PC-9 (cell line): ENCODE results near the gene RNLS. TPM values are rescaled to one million over a fixed set of nuclear protein-coding genes. Genes with fewer than 3 reads are reported as not detected.
A peak's percentile ranks its signal among the peaks of the same experiment; 100 is the strongest.

Experiments used
- BruUV-seq: library from RNA; stranded (reverse); fragments of 400-500 nt; replicated peaks from 2 replicates; lab custom pipeline; 2021; lab: Mats Ljungman, UMichigan
- CTCF ChIA-PET: fragments of 300-600 bp; sonication (Branson Sonifier 250); formaldehyde crosslinking; loops from one replicate; lab custom pipeline; 2022; ENCODE audit warnings: antibody characterized with exemption; lab: Charles Lee
- POLR2A ChIA-PET: fragments of 300-600 bp; sonication (Branson Sonifier 250); formaldehyde crosslinking; loops from one replicate; lab custom pipeline; 2022; ENCODE audit warnings: antibody characterized with exemption; ENCODE audit not compliant: unreplicated experiment; lab: Charles Lee
- DNase-seq, 2 experiments: peaks; one replicate each; pipeline versions ENCODE4 v3.0.0 to v3.0.0-alpha.2; 2015 to 2022; ENCODE audit warnings: mixed read lengths in 1 of 2
- H2AFZ ChIP-seq: fragments of 200-600 bp; sonication (generic); 2 replicates; pipeline ENCODE4 v1.8.1; 2017; ENCODE audit warnings: antibody characterized with exemption
- H3F3A ChIP-seq: fragments of 200-600 bp; sonication (generic); 2 replicates; pipeline ENCODE4 v1.8.1; 2017; ENCODE audit warnings: antibody characterized with exemption, mild to moderate bottlenecking, low read depth; ENCODE audit not compliant: insufficient read depth
- H3K27ac ChIP-seq: fragments of 200-600 bp; sonication (generic); 2 replicates; pipeline ENCODE4 v1.6.1; 2016; ENCODE audit warnings: mixed run types
- H3K27me3 ChIP-seq: fragments of 200-600 bp; sonication (generic); 2 replicates; pipeline ENCODE4 v1.6.1; 2016; ENCODE audit warnings: low read depth, mixed run types; ENCODE audit not compliant: insufficient read depth
- H3K36me3 ChIP-seq: fragments of 200-600 bp; sonication (generic); 2 replicates; pipeline ENCODE4 v1.6.1; 2016; ENCODE audit warnings: low read depth, mixed run types
- H3K4me1 ChIP-seq: fragments of 200-600 bp; sonication (generic); replicated peaks from 2 replicates; pipeline ENCODE4 v1.6.1; 2016; ENCODE audit warnings: mixed run types; ENCODE audit not compliant: insufficient read depth
- H3K4me2 ChIP-seq: fragments of 200-600 bp; sonication (generic); 2 replicates; pipeline ENCODE4 v1.6.1; 2017; ENCODE audit warnings: mixed run types
- H3K4me3 ChIP-seq: fragments of 200-600 bp; sonication (generic); 2 replicates; pipeline ENCODE4 v1.6.1; 2016; ENCODE audit warnings: mixed run types
- H3K79me2 ChIP-seq: fragments of 200-600 bp; sonication (generic); 2 replicates; pipeline ENCODE4 v1.6.1; 2017; ENCODE audit warnings: low read depth, mixed run types
- H3K9me2 ChIP-seq: fragments of 200-600 bp; sonication (generic); 2 replicates; pipeline ENCODE4 v1.8.1; 2017; ENCODE audit warnings: mild to moderate bottlenecking; ENCODE audit not compliant: insufficient read depth
- H3K9me3 ChIP-seq: fragments of 200-600 bp; sonication (generic); 2 replicates; pipeline ENCODE4 v1.8.1; 2016; ENCODE audit warnings: low read depth; ENCODE audit not compliant: insufficient read depth
- H4K20me1 ChIP-seq: fragments of 200-600 bp; sonication (generic); 2 replicates; pipeline ENCODE4 v1.8.1; 2017; ENCODE audit not compliant: insufficient read depth
- EZH2 ChIP-seq: fragments of 200-600 bp; sonication (generic); IDR thresholded peaks from 2 replicates; pipeline ENCODE4 v1.8.0; 2017; ENCODE audit warnings: antibody characterized with exemption, low read depth
- intact Hi-C: fragments of 100-400 bp; cut with micrococcal nuclease; formaldehyde crosslinking; loops from one replicate; pipeline ENCODE4 v1.10.0; 2022; ENCODE audit not compliant: unreplicated experiment
- total RNA-seq: library from RNA; stranded (reverse); gene quantifications from 2 replicates; pipeline ENCODE4 v1.2.3, GENCODE V29; 2021
- TF ChIP-seq, protein P1 (sequence below): fragments of 200-600 bp; sonication (generic); conservative IDR thresholded peaks from 2 replicates; pipeline ENCODE4 v1.6.1; 2017; ENCODE audit warnings: mixed run types, antibody characterized with exemption, mild to moderate bottlenecking, moderate library complexity

RNLS gene
- total RNA-seq, 1 experiment from 2014 or later = not detected

DNA sequence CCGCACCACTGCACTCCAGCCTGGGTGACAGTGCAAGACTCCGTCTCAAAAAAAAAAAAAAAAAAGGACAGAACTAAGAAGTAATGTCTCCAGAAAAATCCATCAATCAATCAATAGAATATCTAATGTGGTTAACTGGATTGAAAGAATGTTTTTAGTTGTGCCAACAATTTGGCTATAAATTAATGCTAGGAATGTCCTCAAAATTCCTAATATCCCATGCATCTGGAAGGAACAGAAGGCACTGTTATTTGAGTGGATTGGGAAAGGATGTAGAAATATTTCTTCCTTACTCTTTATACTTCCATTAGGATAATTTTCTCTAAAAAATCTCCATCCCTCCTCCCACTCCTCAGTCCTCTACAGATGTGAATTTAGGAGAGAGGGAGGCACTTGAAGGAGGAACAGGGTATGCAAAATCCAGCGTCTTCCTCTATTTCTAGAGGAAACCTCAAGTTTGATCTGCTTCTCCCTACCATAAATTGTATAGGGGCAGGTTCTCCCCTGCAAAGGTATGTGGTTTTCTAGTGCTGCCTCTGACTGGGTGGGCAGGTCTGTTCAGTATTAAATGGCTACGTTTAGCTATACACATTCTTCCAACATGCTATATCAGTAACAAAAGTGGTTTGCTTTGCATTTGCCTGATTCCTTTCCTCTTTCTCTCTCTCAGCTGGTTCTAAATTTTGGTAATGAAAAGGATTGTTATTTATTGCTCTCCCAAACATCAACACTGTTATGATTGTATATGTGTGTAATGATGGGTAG is 54.1 kb downstream of the RNLS start:
- DNase-seq = no peak
- BruUV-seq = no TSS peak
- Histone ChIP-seq H3K79me2 (no peaks in the 10 kb centered on the region), H3K4me2 (no peak overlapping the region), H3K36me3 (no peaks in the 10 kb centered on the region), H4K20me1 (no peaks in the 10 kb centered on the region), H2AFZ (no peak overlapping the region), H3K4me1 (peaks cover 14% of the 10 kb centered on the region), H3K4me3 (no peak overlapping the region), H3K27me3 (no peaks in the 10 kb centered on the region), H3K27ac (no peak overlapping the region), H3F3A (0 out of 2 replicates have a peak, but pooled peaks cover 3% of the 10 kb centered on the region), H3K9me3 (no peaks in the 10 kb centered on the region), H3K9me2 (no peaks in the 10 kb centered on the region)
- intact Hi-C loops = no loop called here
- CTCF ChIA-PET = no interaction called here
- no peak for TF ChIP-seq EZH2
- TF ChIP-seq, protein P1, sequence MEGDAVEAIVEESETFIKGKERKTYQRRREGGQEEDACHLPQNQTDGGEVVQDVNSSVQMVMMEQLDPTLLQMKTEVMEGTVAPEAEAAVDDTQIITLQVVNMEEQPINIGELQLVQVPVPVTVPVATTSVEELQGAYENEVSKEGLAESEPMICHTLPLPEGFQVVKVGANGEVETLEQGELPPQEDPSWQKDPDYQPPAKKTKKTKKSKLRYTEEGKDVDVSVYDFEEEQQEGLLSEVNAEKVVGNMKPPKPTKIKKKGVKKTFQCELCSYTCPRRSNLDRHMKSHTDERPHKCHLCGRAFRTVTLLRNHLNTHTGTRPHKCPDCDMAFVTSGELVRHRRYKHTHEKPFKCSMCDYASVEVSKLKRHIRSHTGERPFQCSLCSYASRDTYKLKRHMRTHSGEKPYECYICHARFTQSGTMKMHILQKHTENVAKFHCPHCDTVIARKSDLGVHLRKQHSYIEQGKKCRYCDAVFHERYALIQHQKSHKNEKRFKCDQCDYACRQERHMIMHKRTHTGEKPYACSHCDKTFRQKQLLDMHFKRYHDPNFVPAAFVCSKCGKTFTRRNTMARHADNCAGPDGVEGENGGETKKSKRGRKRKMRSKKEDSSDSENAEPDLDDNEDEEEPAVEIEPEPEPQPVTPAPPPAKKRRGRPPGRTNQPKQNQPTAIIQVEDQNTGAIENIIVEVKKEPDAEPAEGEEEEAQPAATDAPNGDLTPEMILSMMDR = no peak
- POLR2A ChIA-PET = interaction anchor here (0.6 kb wide), 1 partner anchor 710 kb away, joined by 18 read pairs; no protein-coding TSS in a partner anchor

DNA sequence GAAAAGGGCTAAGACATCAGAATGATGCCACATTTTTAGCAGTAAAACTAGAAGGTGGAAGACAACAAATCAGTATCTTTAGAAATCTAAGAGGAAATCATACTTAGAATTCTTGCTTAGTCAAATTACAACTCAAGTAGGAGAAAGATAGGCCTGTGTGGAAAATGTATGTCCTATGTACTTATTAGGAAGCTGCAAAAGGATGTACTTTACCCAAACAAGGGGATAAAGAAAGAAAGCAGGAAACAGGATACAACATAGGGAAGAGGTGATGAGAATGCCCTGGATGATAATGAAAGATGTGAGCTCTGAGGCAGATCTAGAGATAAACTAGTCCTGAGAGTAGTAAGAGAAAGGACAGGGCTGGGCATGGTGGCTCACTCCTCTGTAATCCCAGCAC is 54.9 kb downstream of the RNLS start:
- BruUV-seq = no TSS peak
- intact Hi-C loops = no loop called here
- Histone ChIP-seq H3K36me3 (no peaks in the 10 kb centered on the region), H3K4me1 (peaks cover 14% of the 10 kb centered on the region), H3K9me2 (no peaks in the 10 kb centered on the region), H3F3A (0 out of 2 replicates have a peak, but pooled peaks cover 3% of the 10 kb centered on the region), H3K9me3 (no peaks in the 10 kb centered on the region), H3K4me3 (no peak overlapping the region), H2AFZ (no peak overlapping the region), H3K27ac (no peak overlapping the region), H4K20me1 (no peaks in the 10 kb centered on the region), H3K79me2 (no peaks in the 10 kb centered on the region), H3K4me2 (no peak overlapping the region), H3K27me3 (no peaks in the 10 kb centered on the region)
- TF ChIP-seq, protein P1 = no peak
- no peak for TF ChIP-seq EZH2
- POLR2A ChIA-PET = no interaction called here
- DNase-seq = peak in 1 of 2 experiments; percentile 1
- CTCF ChIA-PET = no interaction called here

GRCh38 chr10:88527245-88527644 is 55.9 kb downstream of the RNLS start:
- no peak for DNase-seq
- no peak overlapping the region for H3K27ac ChIP-seq
- 0 out of 2 replicates have a peak, but pooled peaks cover 3% of the 10 kb centered on the region for H3F3A ChIP-seq
- no TSS peak for BruUV-seq
- H3K4me3 ChIP-seq = no peak overlapping the region
- H3K4me1 ChIP-seq = peaks cover 14% of the 10 kb centered on the region
- ChIA-PET CTCF (no interaction called here), POLR2A (no interaction called here)
- no peak overlapping the region for H3K4me2 ChIP-seq
- no peaks in the 10 kb centered on the region for H3K9me2 ChIP-seq
- H3K79me2 ChIP-seq = no peaks in the 10 kb centered on the region
- H2AFZ ChIP-seq = no peak overlapping the region
- TF ChIP-seq EZH2 = no peak
- TF ChIP-seq, protein P1 = no peak
- intact Hi-C loops = no loop called here
- H3K27me3 ChIP-seq = no peaks in the 10 kb centered on the region
- H4K20me1 ChIP-seq = no peaks in the 10 kb centered on the region
- H3K9me3 ChIP-seq = no peaks in the 10 kb centered on the region
- H3K36me3 ChIP-seq = no peaks in the 10 kb centered on the region
